DOHH2 (cell line): ENCODE data around the gene TMEM39A.

Experiments used
- EZH2phosphoT487 ChIP-seq: fragments of 200-600 bp; sonication (generic); IDR thresholded peaks from 2 replicates; pipeline ENCODE4 v1.6.1; 2017; ENCODE audit warnings: borderline replicate concordance, mild to moderate bottlenecking, antibody characterized with exemption, low read length, moderate library complexity, mixed read lengths
- TF ChIP-seq, protein P1 (sequence below): fragments of 200-600 bp; sonication (generic); IDR thresholded peaks from one replicate; pipeline ENCODE4 v1.5.1; 2014; ENCODE audit warnings: antibody characterized with exemption, mild to moderate bottlenecking, low read depth, low read length; ENCODE audit not compliant: poor library complexity, severe bottlenecking

DNA sequence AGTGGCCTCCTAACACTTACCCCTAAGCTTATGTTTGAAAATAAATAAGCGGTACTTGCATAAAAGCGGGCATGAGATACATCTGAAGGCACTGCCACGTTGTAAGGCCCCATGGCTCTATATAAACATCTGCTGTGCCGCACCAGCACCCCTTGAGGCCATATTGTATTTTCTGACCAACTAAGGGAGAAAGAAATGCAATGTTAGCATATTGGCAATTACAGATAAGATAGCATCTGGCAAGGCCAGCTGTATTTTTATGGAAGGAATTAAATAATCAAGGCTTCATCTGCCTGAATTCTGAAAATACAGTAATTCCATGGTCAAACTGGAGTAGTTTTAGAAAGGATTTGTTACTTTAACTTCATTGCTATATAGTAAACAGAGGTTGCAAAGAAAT lies 28.7 kb downstream of the TMEM39A start:
- TF ChIP-seq, protein P1, sequence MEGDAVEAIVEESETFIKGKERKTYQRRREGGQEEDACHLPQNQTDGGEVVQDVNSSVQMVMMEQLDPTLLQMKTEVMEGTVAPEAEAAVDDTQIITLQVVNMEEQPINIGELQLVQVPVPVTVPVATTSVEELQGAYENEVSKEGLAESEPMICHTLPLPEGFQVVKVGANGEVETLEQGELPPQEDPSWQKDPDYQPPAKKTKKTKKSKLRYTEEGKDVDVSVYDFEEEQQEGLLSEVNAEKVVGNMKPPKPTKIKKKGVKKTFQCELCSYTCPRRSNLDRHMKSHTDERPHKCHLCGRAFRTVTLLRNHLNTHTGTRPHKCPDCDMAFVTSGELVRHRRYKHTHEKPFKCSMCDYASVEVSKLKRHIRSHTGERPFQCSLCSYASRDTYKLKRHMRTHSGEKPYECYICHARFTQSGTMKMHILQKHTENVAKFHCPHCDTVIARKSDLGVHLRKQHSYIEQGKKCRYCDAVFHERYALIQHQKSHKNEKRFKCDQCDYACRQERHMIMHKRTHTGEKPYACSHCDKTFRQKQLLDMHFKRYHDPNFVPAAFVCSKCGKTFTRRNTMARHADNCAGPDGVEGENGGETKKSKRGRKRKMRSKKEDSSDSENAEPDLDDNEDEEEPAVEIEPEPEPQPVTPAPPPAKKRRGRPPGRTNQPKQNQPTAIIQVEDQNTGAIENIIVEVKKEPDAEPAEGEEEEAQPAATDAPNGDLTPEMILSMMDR, result no peak
- no peak for TF ChIP-seq EZH2phosphoT487
